ENCODE results near the gene MAFB. TPM values are rescaled to one million over a fixed set of nuclear protein-coding genes. Genes with fewer than 3 reads are reported as not detected.

MAFB gene
- total and polyA plus RNA-seq, 7 donors = 5.4 to 43.3 (median 18.6) TPM

DNA sequence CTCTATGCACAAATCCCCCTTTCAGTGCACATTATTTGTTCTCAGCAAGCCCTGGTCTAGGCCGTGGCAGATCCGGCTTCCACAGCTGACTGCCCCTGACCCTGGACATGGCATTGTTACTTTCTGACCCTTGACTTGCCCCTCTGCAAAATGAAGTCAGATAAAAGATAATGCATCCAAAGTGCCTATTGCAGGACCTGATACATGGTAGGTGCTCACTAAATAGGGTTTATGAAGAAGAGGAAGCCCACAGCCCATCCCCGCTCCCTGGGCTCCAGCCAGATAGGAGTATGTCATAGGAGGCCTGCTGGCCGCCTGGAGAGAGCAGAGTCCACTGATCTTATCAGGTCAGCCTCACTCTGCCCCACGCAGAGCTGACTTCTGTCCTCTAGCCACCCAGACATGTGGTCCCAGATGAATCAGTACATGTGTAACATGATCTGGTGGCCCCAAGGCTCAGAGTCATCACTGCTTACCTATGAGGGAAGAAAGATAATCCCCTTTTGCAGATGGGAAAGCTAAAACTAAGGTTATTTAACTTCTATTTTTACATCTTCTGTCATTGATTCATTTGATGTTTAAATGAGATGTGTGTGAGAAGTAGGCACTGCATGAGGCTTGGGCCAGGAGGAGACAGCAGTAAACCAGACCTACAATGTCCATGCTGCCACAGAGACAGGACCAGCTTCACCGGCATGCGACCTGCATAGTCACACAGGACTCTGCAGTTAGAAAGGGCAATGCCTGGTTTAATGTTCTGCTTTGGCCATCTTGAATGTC is 20.4 kb downstream of the MAFB start:
- no peak overlapping the region for H3K27ac ChIP-seq
- intact Hi-C loops (cut with DNase I) = no loop called here
- H3K9me3 ChIP-seq = no peaks in the 10 kb centered on the region
- H3K4me1 ChIP-seq = no peaks in the 10 kb centered on the region
- DNase-seq = no peak
- no peak overlapping the region for H3K4me3 ChIP-seq
- H3K27me3 ChIP-seq = no peaks in the 10 kb centered on the region
- 66 to 86% methylated on average over 7 of the region's 7 CpGs for WGBS, 2 donors
- TF ChIP-seq POLR2AphosphoS5 (IDR thresholded peaks at IDR 0.05) (no peak), EP300 (IDR thresholded peaks at IDR 0.05) (no peak), POLR2A (IDR thresholded peaks at IDR 0.05) (no peak)
- TF ChIP-seq, protein P1, sequence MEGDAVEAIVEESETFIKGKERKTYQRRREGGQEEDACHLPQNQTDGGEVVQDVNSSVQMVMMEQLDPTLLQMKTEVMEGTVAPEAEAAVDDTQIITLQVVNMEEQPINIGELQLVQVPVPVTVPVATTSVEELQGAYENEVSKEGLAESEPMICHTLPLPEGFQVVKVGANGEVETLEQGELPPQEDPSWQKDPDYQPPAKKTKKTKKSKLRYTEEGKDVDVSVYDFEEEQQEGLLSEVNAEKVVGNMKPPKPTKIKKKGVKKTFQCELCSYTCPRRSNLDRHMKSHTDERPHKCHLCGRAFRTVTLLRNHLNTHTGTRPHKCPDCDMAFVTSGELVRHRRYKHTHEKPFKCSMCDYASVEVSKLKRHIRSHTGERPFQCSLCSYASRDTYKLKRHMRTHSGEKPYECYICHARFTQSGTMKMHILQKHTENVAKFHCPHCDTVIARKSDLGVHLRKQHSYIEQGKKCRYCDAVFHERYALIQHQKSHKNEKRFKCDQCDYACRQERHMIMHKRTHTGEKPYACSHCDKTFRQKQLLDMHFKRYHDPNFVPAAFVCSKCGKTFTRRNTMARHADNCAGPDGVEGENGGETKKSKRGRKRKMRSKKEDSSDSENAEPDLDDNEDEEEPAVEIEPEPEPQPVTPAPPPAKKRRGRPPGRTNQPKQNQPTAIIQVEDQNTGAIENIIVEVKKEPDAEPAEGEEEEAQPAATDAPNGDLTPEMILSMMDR (IDR thresholded peaks at IDR 0.05) = no peak
- H3K36me3 ChIP-seq = no peaks in the 10 kb centered on the region

DNA sequence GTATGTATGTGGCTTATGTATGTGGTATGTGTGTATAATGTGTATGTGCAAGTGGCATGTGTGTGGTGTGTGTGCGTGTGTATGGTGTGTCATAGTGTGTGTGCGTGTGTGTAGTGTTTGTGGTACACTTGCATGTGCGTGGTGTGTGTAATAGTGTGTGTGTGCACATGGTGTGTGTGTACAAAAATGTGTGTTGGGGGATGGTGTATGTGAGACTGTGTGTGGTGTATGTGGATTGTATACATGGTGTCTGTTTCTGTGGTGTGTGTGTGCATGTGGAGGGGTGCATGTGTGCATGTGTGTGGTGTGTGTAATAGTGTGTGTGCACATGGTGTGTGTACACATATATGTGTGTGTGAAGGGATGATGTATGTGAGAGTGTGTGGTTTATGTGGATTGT is 21.5 kb downstream of the MAFB start:
- 94% methylated on average over 3 of the region's 3 CpGs for WGBS, 2 donors
- no peaks in the 10 kb centered on the region for H3K9me3 ChIP-seq
- no peak overlapping the region for H3K27ac ChIP-seq
- intact Hi-C loops (cut with DNase I) = no loop called here
- no peaks in the 10 kb centered on the region for H3K36me3 ChIP-seq
- H3K27me3 ChIP-seq = no peaks in the 10 kb centered on the region
- no peak overlapping the region for H3K4me3 ChIP-seq
- no peak for DNase-seq
- no peaks in the 10 kb centered on the region for H3K4me1 ChIP-seq
- TF ChIP-seq POLR2A (IDR thresholded peaks at IDR 0.05) (no peak), POLR2AphosphoS5 (IDR thresholded peaks at IDR 0.05) (no peak), EP300 (IDR thresholded peaks at IDR 0.05) (no peak)
- TF ChIP-seq, protein P1 (IDR thresholded peaks at IDR 0.05) = no peak

DNA sequence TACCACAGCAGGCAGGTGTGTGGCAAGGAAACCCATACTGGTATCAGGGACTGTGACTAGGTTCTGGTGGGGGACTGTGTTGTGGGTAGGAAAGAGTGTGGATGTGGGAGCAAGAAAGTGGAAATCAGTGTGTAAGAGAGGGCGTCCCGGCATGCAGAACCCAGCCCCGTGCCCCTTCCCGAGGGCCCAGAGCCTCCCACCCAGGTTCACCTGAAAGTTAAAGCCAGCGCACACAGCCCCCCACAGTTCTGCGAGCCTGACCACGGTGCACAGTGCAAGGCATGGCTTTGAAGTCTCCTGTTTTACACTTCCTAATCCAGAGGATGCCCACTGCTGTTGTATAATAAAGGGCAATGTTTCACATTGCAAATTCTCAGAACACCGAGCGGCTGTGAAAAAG is 22.7 kb downstream of the MAFB start:
- Histone ChIP-seq H3K4me3 (no peak overlapping the region), H3K9me3 (no peaks in the 10 kb centered on the region), H3K4me1 (no peaks in the 10 kb centered on the region), H3K27ac (no peak overlapping the region), H3K27me3 (no peaks in the 10 kb centered on the region), H3K36me3 (no peaks in the 10 kb centered on the region)
- no peak for DNase-seq
- TF ChIP-seq EP300 (IDR thresholded peaks at IDR 0.05) (no peak), POLR2AphosphoS5 (IDR thresholded peaks at IDR 0.05) (no peak), POLR2A (IDR thresholded peaks at IDR 0.05) (no peak)
- TF ChIP-seq, protein P1 (IDR thresholded peaks at IDR 0.05) = no peak
- intact Hi-C loops (cut with DNase I) = no loop called here
- WGBS, 2 donors = 89 to 92% methylated on average over 9 of the region's 9 CpGs

DNA sequence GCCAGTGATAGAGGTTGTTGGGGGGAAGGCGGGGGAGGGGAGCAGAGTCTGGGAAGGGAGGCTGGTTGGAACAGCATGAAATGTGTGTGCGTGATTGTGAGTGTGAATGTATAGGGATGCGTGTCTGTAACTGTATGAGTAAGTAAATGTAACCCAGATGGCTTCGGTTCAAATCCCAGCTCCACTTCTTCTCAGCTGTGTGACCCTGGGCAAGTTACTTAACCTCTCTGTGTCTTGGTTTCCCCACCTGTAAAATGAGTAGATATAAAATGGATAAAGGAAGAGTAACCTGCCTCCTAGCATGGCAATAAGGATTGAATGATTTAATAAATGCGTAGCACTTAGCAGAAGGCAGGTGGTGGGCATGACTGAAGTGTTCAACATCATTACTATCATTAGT is 24.1 kb downstream of the MAFB start:
- DNase-seq = no peak
- TF ChIP-seq EP300 (IDR thresholded peaks at IDR 0.05) = no peak
- TF ChIP-seq, protein P1 (IDR thresholded peaks at IDR 0.05) = no peak
- no peak for TF ChIP-seq POLR2A (IDR thresholded peaks at IDR 0.05)
- no peak for TF ChIP-seq POLR2AphosphoS5 (IDR thresholded peaks at IDR 0.05)
- H3K4me3 ChIP-seq = no peak overlapping the region
- H3K27me3 ChIP-seq = no peaks in the 10 kb centered on the region
- H3K36me3 ChIP-seq = no peaks in the 10 kb centered on the region
- 95 to 96% methylated on average over 5 of the region's 5 CpGs for WGBS, 2 donors
- no peaks in the 10 kb centered on the region for H3K9me3 ChIP-seq
- intact Hi-C loops (cut with DNase I) = no loop called here
- no peaks in the 10 kb centered on the region for H3K4me1 ChIP-seq
- no peak overlapping the region for H3K27ac ChIP-seq
